Prostate gland (tissue), 2 donors: Measurements from ENCODE around the gene CTNNA3.

Experiments
- POLR2A ChIP-seq: fragments of 450-650 bp; IDR thresholded peaks from one replicate; pipeline ENCODE4 v1.6.1; 2016; ENCODE audit warnings: antibody characterized with exemption, mild to moderate bottlenecking
- POLR2AphosphoS5 ChIP-seq: sonication (generic); formaldehyde crosslinking; IDR thresholded peaks from one replicate; pipeline ENCODE4 v1.6.1; 2017; ENCODE audit warnings: antibody characterized with exemption
- TF ChIP-seq, protein P1 (sequence below), 4 experiments: fragments of 200-600 bp in 2 of 4; fragments of 450-650 bp in 2 of 4; sonication (generic) in 2 of 4; IDR thresholded peaks; 1 replicate in 3 of 4; 2 replicates in 1 of 4; pipeline ENCODE4 v1.5.1; 2016 to 2019; ENCODE audit warnings: antibody characterized with exemption in 4 of 4, mild to moderate bottlenecking in 2 of 4, moderate library complexity in 2 of 4

DNA sequence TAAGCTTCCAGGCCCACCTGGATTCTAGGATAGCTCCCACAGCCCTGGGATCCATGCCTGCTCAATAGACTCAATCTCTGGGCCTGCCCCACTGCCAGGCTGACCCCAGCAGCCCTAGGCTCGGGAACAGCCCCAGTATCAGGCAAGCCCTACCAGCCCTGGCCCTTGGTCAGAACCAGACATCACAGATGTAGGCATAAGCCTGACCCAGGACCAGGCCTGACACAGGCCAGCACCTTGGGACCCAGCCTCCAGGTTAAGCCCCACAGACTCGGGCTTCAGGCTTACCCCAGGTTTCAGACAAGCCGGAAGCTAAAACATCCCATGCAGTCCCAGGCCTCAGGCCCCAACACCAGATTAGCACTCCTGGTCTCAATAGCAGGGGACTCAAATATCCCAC, 1046.4 kb downstream of the CTNNA3 start:
- TF ChIP-seq, protein P1, sequence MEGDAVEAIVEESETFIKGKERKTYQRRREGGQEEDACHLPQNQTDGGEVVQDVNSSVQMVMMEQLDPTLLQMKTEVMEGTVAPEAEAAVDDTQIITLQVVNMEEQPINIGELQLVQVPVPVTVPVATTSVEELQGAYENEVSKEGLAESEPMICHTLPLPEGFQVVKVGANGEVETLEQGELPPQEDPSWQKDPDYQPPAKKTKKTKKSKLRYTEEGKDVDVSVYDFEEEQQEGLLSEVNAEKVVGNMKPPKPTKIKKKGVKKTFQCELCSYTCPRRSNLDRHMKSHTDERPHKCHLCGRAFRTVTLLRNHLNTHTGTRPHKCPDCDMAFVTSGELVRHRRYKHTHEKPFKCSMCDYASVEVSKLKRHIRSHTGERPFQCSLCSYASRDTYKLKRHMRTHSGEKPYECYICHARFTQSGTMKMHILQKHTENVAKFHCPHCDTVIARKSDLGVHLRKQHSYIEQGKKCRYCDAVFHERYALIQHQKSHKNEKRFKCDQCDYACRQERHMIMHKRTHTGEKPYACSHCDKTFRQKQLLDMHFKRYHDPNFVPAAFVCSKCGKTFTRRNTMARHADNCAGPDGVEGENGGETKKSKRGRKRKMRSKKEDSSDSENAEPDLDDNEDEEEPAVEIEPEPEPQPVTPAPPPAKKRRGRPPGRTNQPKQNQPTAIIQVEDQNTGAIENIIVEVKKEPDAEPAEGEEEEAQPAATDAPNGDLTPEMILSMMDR (IDR thresholded peaks at IDR 0.05) = no peak
- TF ChIP-seq POLR2A = no peak
- TF ChIP-seq POLR2AphosphoS5 = no peak
